Measurements from ENCODE around the gene XRCC4.
"Not testable (repeated sequence)": the region's sequence is repeated elsewhere in the genome, so short reads cannot be mapped to it uniquely, and the experiment has no call there.

Gene XRCC4

DNA sequence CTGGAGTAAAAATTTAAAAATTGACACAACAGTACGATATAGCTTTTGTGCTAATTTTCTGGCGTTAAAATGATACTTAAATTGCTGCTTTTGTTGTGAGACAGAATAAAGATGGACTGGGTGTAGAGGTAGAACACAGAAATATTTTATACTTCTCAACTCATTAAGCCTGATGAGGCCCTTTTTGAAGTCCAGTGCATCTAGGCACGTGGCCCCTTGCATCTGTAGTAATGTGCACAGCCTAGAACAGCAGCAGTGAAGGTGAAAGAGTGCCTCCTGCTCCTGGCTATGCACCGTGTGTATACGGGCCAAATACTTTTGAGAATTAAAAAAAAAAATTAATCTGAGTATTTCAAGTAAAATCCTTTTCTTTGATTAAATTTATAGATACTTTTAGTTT, 115.6 kb downstream of the XRCC4 start:
- no peak for DNase-seq

DNA sequence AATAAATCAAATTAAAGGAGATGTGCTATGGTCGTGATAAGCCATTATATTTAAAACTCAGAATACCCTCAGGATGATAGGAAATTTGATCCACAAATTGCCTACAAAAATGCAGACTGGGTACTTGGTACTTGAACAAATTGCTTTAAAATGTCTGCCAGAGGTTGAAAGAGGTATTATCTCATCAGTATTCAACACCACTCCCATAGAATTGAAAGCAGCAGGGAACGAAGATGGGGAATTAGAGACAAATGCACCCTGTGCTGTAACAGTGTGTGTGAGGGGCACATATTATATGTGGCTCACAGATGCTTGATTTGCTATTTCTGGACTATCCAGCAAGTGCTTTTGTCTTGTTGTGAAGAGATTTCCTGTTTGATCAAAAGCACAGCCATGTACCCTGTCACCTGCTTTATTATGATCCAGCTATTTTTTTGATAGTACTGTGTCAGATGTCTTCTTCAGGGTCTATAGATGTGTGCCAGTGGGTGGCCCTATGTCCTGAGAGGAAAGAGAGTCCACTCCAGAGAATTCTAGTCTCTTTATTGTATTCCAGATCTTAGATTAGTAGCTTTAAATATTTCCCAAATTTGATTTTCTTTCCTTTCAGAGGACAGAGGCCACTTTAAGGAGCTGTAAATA, 120.1 kb downstream of the XRCC4 start:
- DNase-seq: no peak

DNA sequence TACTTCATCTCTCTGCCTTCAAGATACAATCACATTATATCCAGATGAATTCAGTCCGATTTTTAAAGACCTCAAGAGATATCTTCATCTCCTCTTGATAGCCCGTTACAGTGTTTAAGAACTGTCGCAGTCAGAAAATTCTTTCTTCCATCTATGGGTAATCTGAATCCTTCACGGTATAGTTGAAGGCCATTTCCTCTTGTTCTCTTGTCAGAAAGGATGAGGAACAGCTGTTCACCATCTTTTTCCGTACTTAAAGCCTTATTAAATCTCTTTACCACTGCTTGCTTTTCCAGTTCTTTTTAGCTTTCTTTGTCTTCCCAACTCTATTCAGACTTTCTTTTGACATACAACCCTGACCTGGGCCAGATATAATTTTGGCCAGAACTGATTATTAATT, 121.8 kb downstream of the XRCC4 start:
- no peak for DNase-seq

DNA sequence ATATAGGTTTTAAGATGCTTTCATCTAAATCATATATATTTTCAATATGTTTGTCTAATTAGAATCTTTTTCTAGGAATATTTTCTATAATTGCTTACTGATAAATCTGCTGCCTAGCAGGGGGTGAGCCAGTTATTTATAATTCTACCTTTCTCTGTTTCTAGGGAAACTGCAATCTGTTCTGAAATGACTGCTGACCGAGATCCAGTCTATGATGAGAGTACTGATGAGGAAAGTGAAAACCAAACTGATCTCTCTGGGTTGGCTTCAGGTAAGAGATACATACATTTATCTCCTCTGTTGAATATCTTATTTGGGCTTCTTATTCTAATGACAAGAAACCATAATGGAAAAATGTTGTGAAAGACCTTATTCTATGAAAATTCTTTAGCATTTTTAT, 127.3 kb downstream of the XRCC4 start:
- DNase-seq: no peak

DNA sequence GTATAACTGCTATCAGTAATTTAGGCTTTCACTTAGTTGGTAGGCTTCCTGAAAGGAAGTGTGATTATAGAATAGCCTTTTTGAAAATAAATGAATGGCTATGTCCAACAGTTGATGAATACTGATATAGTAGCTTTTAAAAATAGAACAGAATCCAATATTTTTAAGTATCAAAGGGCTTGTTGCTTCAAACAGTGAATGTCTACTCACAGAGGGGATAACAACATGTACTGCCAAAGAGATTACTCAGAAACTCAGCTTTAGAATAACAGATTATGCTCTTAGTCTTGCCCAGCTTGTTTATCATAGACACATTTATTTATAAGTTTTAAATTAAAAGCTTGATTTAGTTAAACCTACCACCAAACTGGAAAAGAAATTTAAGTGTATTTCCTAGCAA, 132.6 kb downstream of the XRCC4 start:
- DNase-seq: no peak

DNA sequence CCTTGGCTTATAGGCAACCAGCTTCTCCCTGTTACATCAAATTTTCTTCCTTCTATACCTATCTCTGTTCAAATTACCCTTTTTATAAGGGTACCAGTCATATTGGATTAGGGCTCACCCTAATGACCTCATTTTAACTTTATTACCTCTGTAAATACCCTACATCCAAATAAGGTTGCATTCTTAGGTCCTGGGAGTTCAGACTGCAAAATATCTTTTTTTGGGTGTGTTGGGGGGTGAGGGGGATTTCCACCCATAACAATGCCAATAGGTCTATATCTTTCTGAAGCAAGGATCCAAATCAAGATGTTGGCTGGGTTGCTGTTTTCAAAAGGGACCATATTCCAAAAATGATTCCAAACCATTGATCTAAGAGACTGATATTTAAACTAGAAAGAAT, 141.7 kb downstream of the XRCC4 start:
- no peak for DNase-seq

DNA sequence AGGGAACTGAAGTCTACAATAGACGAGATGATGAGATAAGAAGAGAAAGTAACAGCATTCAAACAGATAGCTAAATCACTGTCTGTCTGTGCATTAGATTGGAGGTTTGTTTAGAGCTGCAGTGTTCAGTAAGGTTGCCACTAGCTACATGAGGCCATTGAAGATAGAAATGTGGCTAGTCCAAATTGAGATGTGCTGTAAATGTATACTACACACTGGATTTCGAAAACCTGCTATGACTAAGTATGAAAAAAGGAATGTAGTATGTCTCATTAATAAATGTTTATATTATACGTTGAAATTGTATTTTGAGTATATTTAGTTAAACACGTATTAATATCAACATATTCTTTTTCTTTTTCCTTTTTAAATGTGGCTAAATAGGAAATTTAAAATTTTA, 142.1 kb downstream of the XRCC4 start:
- DNase-seq: no peak

DNA sequence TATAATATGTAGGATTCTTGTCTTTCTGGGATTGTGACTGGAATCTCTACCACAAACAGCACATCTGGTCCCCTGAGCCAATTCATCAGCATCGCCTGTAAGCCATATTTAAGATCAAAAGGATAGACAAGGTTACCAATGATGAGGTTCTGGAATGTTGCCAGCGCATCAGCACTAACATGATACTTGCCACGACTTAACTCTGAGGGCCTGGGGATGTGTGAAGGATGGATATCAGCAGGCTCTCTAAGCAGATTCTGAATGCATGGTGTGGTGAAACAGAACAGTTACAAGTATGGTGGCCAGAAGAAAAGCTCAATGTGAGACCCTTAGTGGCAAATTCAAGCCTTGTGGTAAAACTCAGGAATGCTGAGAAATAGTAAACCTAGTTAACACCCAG, 143.0 kb downstream of the XRCC4 start:
- DNase-seq: no peak

DNA sequence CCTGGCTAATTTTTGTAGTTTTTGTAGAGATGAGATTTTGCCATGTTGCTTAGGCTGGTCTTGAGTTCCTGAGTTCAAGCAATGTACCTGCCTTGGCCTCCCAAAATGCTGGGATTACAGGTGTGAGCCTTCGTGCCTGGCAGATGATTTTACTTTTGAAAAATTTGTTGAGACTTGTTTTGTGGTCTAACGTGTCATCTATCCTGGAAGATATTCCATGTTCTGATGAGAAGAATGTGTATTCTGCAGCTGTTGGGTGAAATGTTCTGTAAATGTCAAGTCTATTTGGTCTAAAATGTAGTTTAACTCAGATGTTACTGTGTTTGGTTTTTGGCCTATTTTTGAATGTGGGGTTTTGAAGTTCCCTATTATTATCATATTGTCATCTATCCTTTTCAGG, 145.6 kb downstream of the XRCC4 start:
- DNase-seq: no peak

DNA sequence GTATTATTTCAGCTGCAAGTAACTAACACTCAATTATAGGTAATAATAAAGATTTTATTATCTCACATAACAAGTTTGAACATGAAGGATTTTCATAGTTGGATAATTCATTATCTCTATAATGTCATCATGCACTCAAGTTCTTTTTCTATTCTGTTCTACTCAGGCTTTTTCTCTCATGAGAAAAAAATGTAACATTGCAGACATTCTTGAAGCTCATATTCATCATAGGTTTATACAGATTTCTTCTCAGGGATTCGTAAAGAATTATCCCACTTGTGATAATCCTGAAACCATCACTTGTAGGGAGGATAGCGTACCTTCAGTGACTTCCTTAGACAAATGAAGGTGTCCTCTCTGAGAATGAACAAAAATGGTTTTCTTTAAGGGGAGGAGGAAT, 150.3 kb downstream of the XRCC4 start:
- no peak for DNase-seq

DNA sequence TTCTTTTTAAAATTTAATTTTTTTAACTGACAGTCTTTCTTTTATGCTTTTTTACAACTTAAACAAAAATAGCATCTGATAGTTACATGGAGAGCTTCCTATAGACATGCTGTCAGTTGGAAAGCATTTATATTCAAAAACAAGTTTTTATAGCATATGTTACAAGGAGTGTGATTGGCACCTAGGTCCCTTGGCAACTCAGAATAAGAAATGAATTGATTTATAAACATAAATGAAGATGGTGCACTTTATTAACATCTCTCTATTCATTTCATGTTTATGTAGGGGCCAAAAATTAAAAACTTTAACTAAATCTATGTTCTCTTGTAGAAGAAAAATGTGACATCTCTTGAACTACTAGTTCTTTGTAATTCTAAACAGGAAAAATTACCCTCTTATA, 153.2 kb downstream of the XRCC4 start:
- no peak for DNase-seq

DNA sequence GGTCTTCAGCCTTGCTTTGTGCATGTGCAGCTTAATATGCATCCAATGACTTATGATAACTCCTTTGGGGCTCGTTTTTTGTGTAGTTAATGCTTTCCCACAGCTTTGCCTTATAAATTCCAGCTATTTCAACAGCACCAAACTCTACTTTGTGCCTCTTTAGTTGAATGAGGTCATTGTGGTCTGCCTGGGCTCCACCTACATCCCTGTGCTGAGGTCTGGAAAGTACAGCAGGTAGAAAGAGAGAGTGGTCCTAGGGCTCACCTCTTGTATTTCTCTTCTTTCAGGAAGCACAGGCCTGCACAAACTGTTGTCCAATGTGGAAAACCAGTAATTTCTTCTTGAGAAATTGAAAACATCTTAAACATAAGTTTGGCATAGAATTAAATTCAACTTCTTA, 167.2 kb downstream of the XRCC4 start:
- no peak for DNase-seq

DNA sequence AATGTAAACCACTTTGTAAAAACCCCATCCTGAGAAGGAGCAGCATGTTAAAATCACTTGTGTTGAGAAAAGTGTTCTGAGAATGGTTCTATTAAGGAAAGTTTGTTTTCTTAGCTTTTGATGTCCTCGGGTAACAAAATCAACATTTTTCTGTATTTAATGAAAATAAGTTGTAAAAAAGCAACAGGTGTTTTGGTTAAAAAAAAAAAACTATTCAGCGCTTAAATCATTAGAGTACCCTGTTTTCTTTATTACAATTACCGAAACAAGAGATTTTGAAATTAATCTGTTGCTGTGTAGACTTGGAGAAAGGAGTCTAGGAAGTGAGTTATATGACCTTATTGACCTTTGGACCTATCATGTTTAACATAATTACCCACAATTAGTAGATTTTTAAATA, 167.7 kb downstream of the XRCC4 start:
- DNase-seq: no peak

DNA sequence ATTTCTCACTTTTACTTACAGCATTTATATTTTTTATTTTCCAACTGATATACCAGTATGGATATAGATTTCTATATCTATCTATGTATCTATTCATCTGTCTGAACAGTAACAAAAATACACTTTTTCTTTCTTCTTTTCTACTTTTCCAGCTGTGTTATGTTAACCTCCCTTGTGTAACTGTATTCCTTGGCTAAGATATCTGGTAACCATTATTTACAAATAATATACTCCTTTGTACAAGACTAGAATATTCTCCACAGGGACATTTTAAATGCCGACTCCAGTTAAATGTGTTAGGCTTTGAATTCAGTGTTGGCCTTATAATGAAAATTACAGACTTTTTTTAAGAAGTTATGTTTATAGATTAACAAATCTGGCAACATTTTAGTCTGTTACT, 168.7 kb downstream of the XRCC4 start:
- no peak for DNase-seq

DNA sequence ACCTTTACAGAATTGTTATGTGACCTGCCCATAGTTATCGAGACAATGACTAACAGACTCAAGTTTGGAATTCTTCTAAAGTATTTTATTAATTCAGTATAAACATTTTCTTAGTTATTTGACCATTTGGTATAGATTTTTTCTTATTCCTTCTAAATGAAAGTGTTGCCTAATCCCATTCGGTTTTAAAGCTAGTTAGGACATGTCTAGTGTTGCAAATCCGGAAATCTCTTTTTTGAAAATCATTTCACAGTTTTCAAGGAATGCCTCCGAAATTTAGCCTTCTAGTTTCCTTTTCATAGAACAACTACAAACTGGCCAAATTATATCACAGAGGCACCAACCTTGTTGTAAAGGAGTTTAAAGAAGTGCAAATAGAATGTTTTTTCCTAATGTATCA, 171.8 kb downstream of the XRCC4 start:
- DNase-seq: no peak

DNA sequence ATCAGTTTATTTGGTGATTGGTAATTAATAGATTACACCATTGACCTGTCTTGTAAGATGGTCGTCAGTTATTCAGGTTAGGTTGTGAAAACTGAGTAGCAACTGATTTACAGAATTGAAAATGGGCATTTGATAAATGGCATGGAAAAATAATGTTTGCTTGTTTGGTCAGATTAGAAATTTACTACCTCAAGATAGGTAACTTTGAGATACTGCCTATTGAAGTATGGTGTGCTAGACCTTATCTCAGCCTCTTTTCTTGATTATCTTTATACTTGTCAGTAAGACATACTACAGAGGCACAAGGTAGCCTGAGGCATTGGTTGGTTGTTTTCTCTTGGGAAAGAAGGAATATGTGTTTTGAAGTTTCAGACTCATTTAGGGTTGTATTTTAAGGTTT, 174.5 kb downstream of the XRCC4 start:
- no peak for DNase-seq

DNA sequence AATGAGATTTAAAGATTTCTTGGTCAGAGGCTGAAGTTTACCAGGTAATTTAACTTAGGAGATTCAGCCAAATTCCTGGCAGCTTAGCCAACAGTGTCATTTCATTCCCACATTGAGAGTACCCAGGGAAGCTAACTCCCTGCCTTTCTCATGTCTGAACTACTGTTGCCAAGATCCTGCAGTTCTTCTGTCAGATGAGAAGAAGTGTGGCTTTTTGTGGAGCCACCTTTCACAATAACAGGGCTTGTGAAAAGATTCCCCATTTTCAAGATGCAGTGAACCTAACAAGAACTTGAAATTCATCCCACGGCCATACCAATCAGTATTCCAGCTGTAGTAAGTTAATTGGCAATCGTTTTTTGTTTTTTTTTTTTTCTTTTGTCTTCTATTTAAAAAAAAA, 176.4 kb downstream of the XRCC4 start:
- no peak for DNase-seq

DNA sequence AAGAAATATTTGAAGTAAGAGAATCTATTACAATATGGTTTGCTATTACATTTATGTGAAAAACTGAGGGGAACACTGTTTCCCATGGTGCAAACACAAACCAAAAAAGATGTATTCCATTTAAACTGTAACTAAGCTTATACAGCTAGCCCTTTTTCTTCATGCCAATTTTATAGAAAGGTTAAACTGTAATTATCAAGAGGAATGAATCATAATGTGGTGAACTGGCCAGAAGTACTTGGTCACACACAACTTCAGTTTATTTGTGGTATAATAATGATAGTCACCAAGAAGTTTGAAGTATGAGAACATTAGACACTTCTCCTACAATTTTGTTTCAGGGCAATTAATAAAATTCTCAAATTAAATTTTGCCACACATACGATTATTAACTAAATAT, 177.9 kb downstream of the XRCC4 start:
- DNase-seq: no peak

DNA sequence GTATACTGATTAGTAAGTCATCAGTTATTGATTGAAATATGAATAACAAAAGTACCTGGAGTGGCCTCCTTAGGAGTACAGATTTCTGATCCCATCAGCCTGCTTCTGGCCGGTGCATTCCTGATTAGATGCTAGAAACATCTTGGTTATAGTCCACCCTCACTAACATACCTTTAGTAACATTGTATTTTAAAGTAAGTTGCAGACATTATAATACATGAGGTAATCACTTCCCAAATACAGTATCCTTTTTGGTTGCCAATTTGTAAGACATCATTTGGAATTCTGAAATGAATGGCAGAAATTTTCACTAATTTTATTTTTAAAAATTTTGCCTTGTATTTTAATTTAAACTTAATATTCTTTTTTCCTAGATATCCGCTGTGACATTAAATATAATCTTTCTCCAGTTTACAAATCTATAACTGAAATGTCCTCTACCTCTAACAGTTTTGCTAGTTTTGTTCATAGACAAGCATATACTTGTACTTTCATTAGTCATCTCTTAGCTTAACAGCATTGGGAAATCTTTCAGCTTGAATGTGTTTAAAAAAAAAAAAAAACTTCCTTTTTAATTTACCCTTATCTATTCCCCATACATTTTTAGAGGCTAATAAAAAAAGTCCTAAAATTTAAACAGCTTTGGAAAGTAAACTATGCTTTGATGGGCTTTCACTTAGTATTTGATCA, 178.9 kb downstream of the XRCC4 start:
- DNase-seq: no peak

DNA sequence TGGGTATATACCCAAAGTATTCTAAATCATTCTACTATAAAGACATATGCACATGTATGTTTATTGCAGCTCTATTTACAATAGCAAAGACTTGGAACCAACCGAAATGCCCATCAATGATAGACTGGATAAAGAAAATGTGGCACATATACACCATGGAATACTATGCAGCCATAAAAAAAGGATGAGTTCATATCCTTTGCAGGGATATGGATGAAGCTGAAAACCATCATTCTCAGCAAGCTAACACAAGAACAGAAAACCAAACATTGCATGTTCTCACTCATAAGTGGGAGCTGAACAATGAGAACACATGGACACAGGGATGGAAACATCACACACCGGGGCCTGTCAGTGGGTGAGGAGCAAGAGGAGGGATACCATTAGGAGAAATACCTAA, 180.3 kb downstream of the XRCC4 start:
- not testable (repeated sequence) for DNase-seq

DNA sequence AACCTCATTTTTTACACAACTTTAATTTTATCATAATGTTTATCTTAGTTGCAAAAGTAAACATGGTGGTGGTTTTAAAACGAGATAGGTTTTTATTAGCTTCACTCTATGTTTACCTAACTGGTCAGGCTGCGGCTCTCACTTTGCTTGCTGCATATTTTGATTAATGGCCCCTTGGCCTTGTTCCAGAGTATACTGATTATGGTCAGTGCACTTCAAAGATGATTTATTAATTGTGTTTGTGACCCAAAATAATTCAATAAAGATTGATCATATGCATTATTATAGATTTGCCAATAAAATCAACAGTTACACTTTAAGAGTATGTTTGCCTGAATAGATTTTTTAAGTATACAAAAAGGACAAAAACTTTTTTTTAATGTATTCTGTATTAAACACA, 188.0 kb downstream of the XRCC4 start:
- DNase-seq: no peak

DNA sequence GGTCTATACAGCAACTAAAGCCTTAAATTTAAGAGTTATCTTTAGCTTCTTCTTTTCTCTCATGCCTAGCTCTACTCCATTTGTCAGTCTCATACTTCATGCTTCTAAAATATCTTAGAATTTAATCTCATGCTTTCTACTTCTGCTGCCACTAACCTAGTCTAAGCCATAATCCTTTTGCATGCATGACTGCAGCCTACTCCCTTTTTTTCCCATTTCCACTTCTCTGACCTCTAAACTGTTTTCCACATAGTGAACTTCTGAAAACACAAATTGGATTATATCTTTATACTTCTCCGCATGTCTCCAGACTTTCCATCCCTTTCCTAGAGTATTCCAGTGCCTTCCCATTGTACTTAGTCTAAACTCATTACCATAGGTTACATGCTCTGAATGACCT, 193.0 kb downstream of the XRCC4 start:
- no peak for DNase-seq

DNA sequence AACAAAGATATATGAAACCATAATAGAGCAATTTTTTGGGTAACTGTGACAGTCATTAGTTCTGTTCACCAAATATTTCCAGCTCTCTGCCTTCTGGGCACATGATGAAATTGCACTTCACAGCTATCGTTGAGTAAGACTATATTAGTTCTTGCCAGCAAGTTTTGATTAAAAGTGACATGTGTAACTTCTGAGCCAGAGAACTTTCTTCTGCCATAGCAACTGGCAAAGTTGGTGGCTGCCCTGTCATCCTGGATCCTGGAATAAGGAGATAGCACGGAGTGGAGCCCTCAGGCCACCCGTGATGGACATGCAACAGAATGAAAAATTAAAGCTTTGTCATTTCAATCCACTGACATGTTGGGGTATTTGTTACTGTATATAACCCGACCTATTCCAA, 199.8 kb downstream of the XRCC4 start:
- no peak for DNase-seq

DNA sequence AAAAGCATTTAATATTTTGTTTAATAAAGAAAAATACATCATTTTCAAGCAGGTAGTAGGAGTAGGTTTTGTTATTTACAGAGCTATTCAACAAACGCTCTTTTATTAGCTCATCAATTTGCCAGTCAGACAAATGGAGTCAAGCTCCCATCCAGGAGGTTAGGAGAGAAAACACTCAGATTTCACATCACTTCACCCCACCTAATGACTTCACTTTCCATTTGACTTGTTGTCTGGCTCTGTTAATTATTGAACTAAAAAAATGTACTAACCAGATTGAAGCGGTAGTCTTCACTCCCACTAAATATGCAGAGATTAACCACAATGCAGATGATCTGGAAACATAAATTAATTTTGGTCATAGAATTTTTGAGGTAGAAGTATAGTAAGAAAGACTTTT, 200.6 kb downstream of the XRCC4 start:
- no peak for DNase-seq

DNA sequence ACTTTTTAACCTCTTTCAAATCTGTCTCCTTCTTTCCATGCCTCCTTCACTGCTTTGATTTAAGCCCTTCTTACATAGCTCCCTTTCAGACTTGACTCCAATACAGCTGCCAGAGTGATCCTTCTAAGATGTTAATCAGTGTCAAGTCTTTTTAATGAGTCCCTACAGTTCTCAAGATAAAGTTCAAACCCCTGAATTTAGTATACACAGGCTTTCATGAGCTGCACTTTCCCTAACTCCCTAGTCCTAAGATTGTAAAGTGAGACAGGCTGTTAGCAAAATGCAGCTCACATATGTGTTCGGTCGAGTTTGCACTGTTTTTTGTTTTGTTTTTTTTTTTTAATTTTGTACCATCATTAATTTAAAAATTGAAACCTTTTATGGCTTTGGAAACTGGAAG, 203.8 kb downstream of the XRCC4 start:
- no peak for DNase-seq

Measured in effector CD4-positive, alpha-beta T cell (primary cell).